Keratinocyte (primary cell): ENCODE measurements around the gene TTR. TPM values are rescaled to one million over a fixed set of nuclear protein-coding genes. Genes with fewer than 3 reads are reported as not detected.

Experiments
- DNase-seq: peaks from one replicate; pipeline ENCODE4 v3.0.0-alpha.2; 2011; ENCODE audit warnings: low read depth, missing footprints, low spot score
- FAIRE-seq: peaks from 2 replicates; lab custom pipeline; 2011; peaks lifted over from hg19 to GRCh38; lab: Jason Lieb, UNC
- H2AFZ ChIP-seq: 2 replicates; pipeline ENCODE4 v1.6.0; 2012; ENCODE audit warnings: low read length, control low read depth, inconsistent platforms; ENCODE audit not compliant: control insufficient read depth
- H3K27ac ChIP-seq: 2 replicates; pipeline ENCODE4 v1.5.1; 2011; ENCODE audit warnings: low read length; ENCODE audit not compliant: control insufficient read depth, insufficient read depth
- H3K27me3 ChIP-seq: 3 replicates; pipeline ENCODE4 v1.6.0; 2011; ENCODE audit warnings: low read length; ENCODE audit not compliant: control insufficient read depth, insufficient read depth; ENCODE audit errors: extremely low read depth
- H3K36me3 ChIP-seq, 2 experiments: 2 replicates in 1 of 2; 3 replicates in 1 of 2; pipeline ENCODE4 v1.5.1; 2011; ENCODE audit warnings: low read length in 2 of 2, mild to moderate bottlenecking in 1 of 2; ENCODE audit not compliant: control insufficient read depth in 2 of 2, insufficient read depth in 2 of 2; ENCODE audit errors: extremely low read depth in 1 of 2
- H3K4me1 ChIP-seq: 3 replicates; pipeline ENCODE4 v1.5.1; 2011; ENCODE audit warnings: low read length; ENCODE audit not compliant: control insufficient read depth, insufficient read depth; ENCODE audit errors: extremely low read depth
- H3K4me2 ChIP-seq: 3 replicates; pipeline ENCODE4 v1.6.0; 2011; ENCODE audit warnings: low read depth, low read length; ENCODE audit not compliant: control insufficient read depth, insufficient read depth; ENCODE audit errors: extremely low read depth
- H3K4me3 ChIP-seq, 3 experiments: fragments of 200-600 bp in 1 of 3; sonication (generic) in 1 of 3; 2 replicates in 2 of 3; 3 replicates in 1 of 3; pipeline ENCODE4 v1.5.1; 2011 to 2016; ENCODE audit warnings: low read length in 3 of 3, mild to moderate bottlenecking in 3 of 3, control low read depth in 2 of 3, inconsistent platforms in 1 of 3, low read depth in 1 of 3, mixed read lengths in 1 of 3, mixed run types in 1 of 3, moderate library complexity in 1 of 3; ENCODE audit not compliant: control insufficient read depth in 2 of 3, insufficient read depth in 2 of 3; ENCODE audit errors: extremely low read depth in 1 of 3
- H3K79me2 ChIP-seq: 2 replicates; pipeline ENCODE4 v1.6.0; 2012; ENCODE audit warnings: low read length; ENCODE audit not compliant: control insufficient read depth, insufficient read depth
- H3K9ac ChIP-seq: 3 replicates; pipeline ENCODE4 v1.6.0; 2011; ENCODE audit warnings: low read length; ENCODE audit not compliant: control insufficient read depth, insufficient read depth; ENCODE audit errors: extremely low read depth
- H3K9me1 ChIP-seq: 3 replicates; pipeline ENCODE4 v1.6.0; 2011; ENCODE audit warnings: low read length; ENCODE audit not compliant: control insufficient read depth, insufficient read depth; ENCODE audit errors: extremely low read depth
- H3K9me3 ChIP-seq: 2 replicates; pipeline ENCODE4 v1.5.1; 2012; ENCODE audit warnings: low read depth, low read length; ENCODE audit not compliant: control insufficient read depth
- H4K20me1 ChIP-seq: 3 replicates; pipeline ENCODE4 v1.6.0; 2011; ENCODE audit warnings: low read length; ENCODE audit not compliant: control insufficient read depth, insufficient read depth; ENCODE audit errors: extremely low read depth
- EZH2 ChIP-seq: IDR thresholded peaks from one replicate; pipeline ENCODE4 v1.6.1; 2012; ENCODE audit warnings: inconsistent platforms, mild to moderate bottlenecking, low read length, moderate library complexity
- dilution Hi-C: fragments of 300-500 bp; cut with MboI; formaldehyde crosslinking; loops from one replicate; pipeline ENCODE4 v1.7.0; 2020; ENCODE audit warnings: low sequenced_read_pairs; ENCODE audit not compliant: extremely low pct_ligation_motif_present
- polyA plus RNA-seq, 5 experiments: library from polyadenylated mRNA; depleted of rRNA in 3 of 5; stranded (reverse) in 3 of 5; stranded (forward) in 1 of 5; unstranded in 1 of 5; fragments of >200 nt; gene quantifications; 1 replicate in 1 of 5; 2 replicates in 3 of 5; 3 replicates in 1 of 5; pipeline versions ENCODE4 v1.2.1 to v1.2.3, GENCODE V29; 2011 to 2012; ENCODE audit warnings: missing spikeins in 2 of 5, low read depth in 1 of 5, low replicate concordance in 1 of 5
- TF ChIP-seq, protein P1 (sequence below), 3 experiments: IDR thresholded peaks in 1 of 3; conservative IDR thresholded peaks in 1 of 3; optimal IDR thresholded peaks in 1 of 3; 2 replicates in 2 of 3; 3 replicates in 1 of 3; pipeline versions ENCODE3 to v1.5.1; 2011; ENCODE audit warnings: low read length in 3 of 3, mild to moderate bottlenecking in 3 of 3, moderate library complexity in 2 of 3, control low read depth in 1 of 3, inconsistent platforms in 1 of 3; ENCODE audit not compliant: insufficient read depth in 2 of 3; ENCODE audit errors: extremely low read depth in 1 of 3

Gene TTR
- polyA plus RNA-seq, 1 donor (not counting 4 experiments of a cell fraction or from before 2014, with no cell fraction given), result not detected

DNA sequence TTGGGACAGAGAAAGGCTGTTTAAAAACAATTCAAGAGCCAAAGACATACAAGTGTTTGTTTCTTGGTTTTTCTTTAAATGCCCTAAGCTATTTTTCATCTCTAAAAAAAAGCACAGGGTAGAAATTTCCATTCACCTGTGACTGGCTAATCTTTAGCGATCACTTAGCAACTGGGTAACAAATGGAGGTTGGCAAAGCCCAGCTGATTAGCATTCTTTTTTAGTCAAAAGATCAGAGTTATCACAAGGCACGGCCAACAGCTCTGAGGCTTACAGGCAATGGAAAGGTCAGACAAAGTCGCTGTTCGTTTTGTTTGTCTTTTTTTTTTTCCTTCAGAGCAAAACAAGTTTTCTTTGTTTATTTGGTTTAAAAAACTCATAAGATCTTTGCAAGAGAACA, 29.0 kb upstream of the TTR start:
- no peak for DNase-seq
- Histone ChIP-seq H3K27me3 (peaks cover 3% of the 10 kb centered on the region), H3K79me2 (no peaks in the 10 kb centered on the region), H3K4me1 (no peaks in the 10 kb centered on the region), H3K9ac (no peak overlapping the region), H3K4me2 (no peak overlapping the region), H3K4me3 (no peak overlapping the region), H3K27ac (no peak overlapping the region), H3K36me3 (no peaks in the 10 kb centered on the region), H3K9me3 (no peaks in the 10 kb centered on the region), H3K9me1 (no peaks in the 10 kb centered on the region), H2AFZ (no peak overlapping the region), H4K20me1 (no peaks in the 10 kb centered on the region)
- TF ChIP-seq, protein P1, sequence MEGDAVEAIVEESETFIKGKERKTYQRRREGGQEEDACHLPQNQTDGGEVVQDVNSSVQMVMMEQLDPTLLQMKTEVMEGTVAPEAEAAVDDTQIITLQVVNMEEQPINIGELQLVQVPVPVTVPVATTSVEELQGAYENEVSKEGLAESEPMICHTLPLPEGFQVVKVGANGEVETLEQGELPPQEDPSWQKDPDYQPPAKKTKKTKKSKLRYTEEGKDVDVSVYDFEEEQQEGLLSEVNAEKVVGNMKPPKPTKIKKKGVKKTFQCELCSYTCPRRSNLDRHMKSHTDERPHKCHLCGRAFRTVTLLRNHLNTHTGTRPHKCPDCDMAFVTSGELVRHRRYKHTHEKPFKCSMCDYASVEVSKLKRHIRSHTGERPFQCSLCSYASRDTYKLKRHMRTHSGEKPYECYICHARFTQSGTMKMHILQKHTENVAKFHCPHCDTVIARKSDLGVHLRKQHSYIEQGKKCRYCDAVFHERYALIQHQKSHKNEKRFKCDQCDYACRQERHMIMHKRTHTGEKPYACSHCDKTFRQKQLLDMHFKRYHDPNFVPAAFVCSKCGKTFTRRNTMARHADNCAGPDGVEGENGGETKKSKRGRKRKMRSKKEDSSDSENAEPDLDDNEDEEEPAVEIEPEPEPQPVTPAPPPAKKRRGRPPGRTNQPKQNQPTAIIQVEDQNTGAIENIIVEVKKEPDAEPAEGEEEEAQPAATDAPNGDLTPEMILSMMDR (optimal IDR thresholded peaks at IDR 0.05 in 1 of 3, IDR thresholded peaks at IDR 0.05 in 1 of 3, conservative IDR thresholded peaks at IDR 0.05 in 1 of 3; ENCODE audit: extremely low read depth in 1 of 3, insufficient read depth in 2 of 3, low read length in 3 of 3), result no peak
- TF ChIP-seq EZH2, result no peak
- dilution Hi-C loops, result no loop called here
- no peak for FAIRE-seq

DNA sequence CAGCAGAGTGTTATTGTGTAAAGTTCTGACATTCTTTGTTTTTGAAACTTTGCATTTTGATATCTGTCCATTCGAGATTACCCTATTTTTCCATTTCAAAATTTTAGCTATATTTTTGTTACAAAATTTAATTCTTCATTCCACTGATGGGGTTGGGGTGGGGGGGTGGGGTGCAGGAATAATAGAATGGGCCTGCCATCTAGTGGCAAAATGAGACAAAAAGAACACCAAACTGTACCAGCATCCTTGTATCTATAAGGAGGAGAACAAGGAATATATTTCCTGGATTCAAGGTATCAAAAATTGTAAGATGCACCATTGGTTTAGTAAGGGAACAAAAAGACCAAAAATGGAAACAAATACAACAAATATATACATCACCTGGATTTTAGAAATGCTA, 27.9 kb upstream of the TTR start:
- dilution Hi-C loops, result no loop called here
- FAIRE-seq, result no peak

More for the DNA sequence above, 27.9 kb upstream of the TTR start:
- H3K9me3 ChIP-seq, result no peaks in the 10 kb centered on the region
- H3K4me3 ChIP-seq, result no peak overlapping the region
- TF ChIP-seq, protein P1 (optimal IDR thresholded peaks at IDR 0.05 in 1 of 3, IDR thresholded peaks at IDR 0.05 in 1 of 3, conservative IDR thresholded peaks at IDR 0.05 in 1 of 3; ENCODE audit: extremely low read depth in 1 of 3, insufficient read depth in 2 of 3, low read length in 3 of 3), result peak in 1 of 3 experiments; percentile 4
- TF ChIP-seq EZH2, result no peak
- H2AFZ ChIP-seq, result no peak overlapping the region
- H3K79me2 ChIP-seq, result no peaks in the 10 kb centered on the region
- no peak for DNase-seq
- H3K4me2 ChIP-seq, result no peak overlapping the region
- no peak overlapping the region for H3K9ac ChIP-seq
- no peaks in the 10 kb centered on the region for H3K36me3 ChIP-seq
- no peaks in the 10 kb centered on the region for H3K4me1 ChIP-seq
- H4K20me1 ChIP-seq, result no peaks in the 10 kb centered on the region
- peaks cover 3% of the 10 kb centered on the region for H3K27me3 ChIP-seq
- H3K9me1 ChIP-seq, result no peaks in the 10 kb centered on the region
- no peak overlapping the region for H3K27ac ChIP-seq
